GM12873 (cell line): Measurements from ENCODE around the gene SPANXC.

Source experiments
- TF ChIP-seq, protein P1 (sequence below): IDR thresholded peaks from 2 replicates; pipeline ENCODE4 v1.5.1; 2012; ENCODE audit warnings: low read depth, mild to moderate bottlenecking, moderate library complexity, low read length, control low read depth; ENCODE audit not compliant: insufficient read depth; ENCODE audit errors: missing control alignments

SPANXC gene

DNA sequence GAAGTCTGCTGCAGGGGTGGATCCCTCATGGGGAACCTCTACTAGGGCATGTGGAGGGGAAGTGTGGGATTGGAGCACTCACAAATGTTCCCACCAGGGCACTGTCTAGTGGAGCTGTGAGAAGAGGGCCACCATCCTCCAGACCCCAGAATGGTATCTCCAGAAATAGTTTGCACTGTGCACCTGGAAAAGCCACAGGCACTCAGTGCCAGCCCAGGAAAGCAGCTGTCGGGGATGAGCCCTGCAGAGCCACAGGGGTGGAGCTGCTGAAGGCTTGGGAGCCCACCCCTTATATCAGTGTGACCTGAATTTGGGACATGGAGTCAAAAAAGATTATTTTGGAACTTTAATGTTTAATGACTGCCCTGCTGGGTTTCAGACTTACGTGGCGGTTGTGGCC is 40.4 kb downstream of the SPANXC start:
- TF ChIP-seq, protein P1, sequence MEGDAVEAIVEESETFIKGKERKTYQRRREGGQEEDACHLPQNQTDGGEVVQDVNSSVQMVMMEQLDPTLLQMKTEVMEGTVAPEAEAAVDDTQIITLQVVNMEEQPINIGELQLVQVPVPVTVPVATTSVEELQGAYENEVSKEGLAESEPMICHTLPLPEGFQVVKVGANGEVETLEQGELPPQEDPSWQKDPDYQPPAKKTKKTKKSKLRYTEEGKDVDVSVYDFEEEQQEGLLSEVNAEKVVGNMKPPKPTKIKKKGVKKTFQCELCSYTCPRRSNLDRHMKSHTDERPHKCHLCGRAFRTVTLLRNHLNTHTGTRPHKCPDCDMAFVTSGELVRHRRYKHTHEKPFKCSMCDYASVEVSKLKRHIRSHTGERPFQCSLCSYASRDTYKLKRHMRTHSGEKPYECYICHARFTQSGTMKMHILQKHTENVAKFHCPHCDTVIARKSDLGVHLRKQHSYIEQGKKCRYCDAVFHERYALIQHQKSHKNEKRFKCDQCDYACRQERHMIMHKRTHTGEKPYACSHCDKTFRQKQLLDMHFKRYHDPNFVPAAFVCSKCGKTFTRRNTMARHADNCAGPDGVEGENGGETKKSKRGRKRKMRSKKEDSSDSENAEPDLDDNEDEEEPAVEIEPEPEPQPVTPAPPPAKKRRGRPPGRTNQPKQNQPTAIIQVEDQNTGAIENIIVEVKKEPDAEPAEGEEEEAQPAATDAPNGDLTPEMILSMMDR = no peak
